ENCODE data around the gene PRDM1. TPM values are rescaled to one million over a fixed set of nuclear protein-coding genes. Genes with fewer than 3 reads are reported as not detected.

The PRDM1 gene
- total and polyA plus RNA-seq, 2 donors (not counting 1 experiment from before 2014, with no cell fraction given): 6.9 to 9.6 TPM

DNA sequence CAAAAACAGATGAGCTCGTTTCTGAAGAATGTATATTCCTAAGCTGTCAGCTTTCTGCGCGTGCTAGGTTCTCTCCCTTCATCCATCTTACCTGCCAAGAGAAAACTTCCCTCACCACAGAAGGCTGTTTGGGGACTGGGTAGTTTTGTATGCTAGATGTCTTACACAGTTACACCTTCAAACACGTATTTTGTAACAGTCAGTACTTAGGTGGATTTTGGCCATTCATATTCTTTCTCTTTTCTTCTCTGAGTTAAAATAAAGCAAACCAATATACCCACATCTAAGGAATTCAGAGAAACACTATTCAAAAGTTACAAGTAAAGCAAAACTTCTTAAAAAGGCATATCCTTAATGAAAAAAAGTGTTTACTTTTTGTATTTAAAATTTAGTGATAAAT lies 35.6 kb upstream of the PRDM1 start:
- no peaks in the 10 kb centered on the region for H4K20me1 ChIP-seq (ENCODE audit: control insufficient read depth, insufficient read depth, low read length, poor library complexity, severe bottlenecking)
- no peaks in the 10 kb centered on the region for H3K27me3 ChIP-seq (replicated peaks in 1 of 4; ENCODE audit: control extremely low read depth in 1 of 4, control insufficient read depth in 3 of 4, insufficient read depth in 4 of 4, low read length in 3 of 4)
- Mint-ChIP-seq H3K4me1 (no peaks in the 10 kb centered on the region), H3K27ac (no peak overlapping the region), H3K4me3 (no peak overlapping the region), H3K27me3 (peaks cover 3% of the 10 kb centered on the region), H3K9me3 (ENCODE audit: insufficient read depth) (no peaks in the 10 kb centered on the region)
- H3K4me3 ChIP-seq (ENCODE audit: control extremely low read depth in 1 of 5, extremely low read depth in 1 of 5, insufficient read depth in 1 of 5, low read depth in 2 of 5, low read length in 4 of 5): no peak overlapping the region
- H3K36me3 ChIP-seq (replicated peaks in 1 of 2; ENCODE audit: control extremely low read depth in 1 of 2, control insufficient read depth in 1 of 2, extremely low read depth in 1 of 2, insufficient read depth in 2 of 2, low read length in 1 of 2): no peaks in the 10 kb centered on the region
- DNase-seq: no peak
- TF ChIP-seq, protein P1, sequence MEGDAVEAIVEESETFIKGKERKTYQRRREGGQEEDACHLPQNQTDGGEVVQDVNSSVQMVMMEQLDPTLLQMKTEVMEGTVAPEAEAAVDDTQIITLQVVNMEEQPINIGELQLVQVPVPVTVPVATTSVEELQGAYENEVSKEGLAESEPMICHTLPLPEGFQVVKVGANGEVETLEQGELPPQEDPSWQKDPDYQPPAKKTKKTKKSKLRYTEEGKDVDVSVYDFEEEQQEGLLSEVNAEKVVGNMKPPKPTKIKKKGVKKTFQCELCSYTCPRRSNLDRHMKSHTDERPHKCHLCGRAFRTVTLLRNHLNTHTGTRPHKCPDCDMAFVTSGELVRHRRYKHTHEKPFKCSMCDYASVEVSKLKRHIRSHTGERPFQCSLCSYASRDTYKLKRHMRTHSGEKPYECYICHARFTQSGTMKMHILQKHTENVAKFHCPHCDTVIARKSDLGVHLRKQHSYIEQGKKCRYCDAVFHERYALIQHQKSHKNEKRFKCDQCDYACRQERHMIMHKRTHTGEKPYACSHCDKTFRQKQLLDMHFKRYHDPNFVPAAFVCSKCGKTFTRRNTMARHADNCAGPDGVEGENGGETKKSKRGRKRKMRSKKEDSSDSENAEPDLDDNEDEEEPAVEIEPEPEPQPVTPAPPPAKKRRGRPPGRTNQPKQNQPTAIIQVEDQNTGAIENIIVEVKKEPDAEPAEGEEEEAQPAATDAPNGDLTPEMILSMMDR (IDR thresholded peaks at IDR 0.05): no peak
- no peak for TF ChIP-seq EZH2 (IDR thresholded peaks at IDR 0.05; ENCODE audit: borderline replicate concordance, insufficient read depth, low read depth, low read length, poor library complexity, severe bottlenecking)
- no peaks in the 10 kb centered on the region for H3K4me1 ChIP-seq (ENCODE audit: control insufficient read depth in 2 of 2, insufficient read depth in 2 of 2, low read length in 2 of 2)
- ATAC-seq (ENCODE audit: low read depth): no peak
- no peaks in the 10 kb centered on the region for H3K9me3 ChIP-seq (ENCODE audit: control extremely low read depth in 1 of 3, control insufficient read depth in 2 of 3, insufficient read depth in 1 of 3, low read length in 2 of 3)
- no peak overlapping the region for H3K27ac ChIP-seq (ENCODE audit: low read length in 2 of 2)
- no CpG with 5 or more reads among the region's 4 CpGs for WGBS (ENCODE audit: insufficient coverage)
- ChIA-PET CTCF (no interaction called here), POLR2A (no interaction called here)
- no peak overlapping the region for H2AFZ ChIP-seq (ENCODE audit: insufficient read depth, low read depth, low read length, poor library complexity, severe bottlenecking)
- H3K9ac ChIP-seq (ENCODE audit: low read length): no peak overlapping the region
- H3K4me2 ChIP-seq (replicated peaks; ENCODE audit: low read depth, low read length, poor library complexity, severe bottlenecking): no peak overlapping the region
- intact Hi-C loops (cut with micrococcal nuclease): no loop called here
- H3K79me2 ChIP-seq (ENCODE audit: control insufficient read depth, insufficient read depth, low read length): no peaks in the 10 kb centered on the region

DNA sequence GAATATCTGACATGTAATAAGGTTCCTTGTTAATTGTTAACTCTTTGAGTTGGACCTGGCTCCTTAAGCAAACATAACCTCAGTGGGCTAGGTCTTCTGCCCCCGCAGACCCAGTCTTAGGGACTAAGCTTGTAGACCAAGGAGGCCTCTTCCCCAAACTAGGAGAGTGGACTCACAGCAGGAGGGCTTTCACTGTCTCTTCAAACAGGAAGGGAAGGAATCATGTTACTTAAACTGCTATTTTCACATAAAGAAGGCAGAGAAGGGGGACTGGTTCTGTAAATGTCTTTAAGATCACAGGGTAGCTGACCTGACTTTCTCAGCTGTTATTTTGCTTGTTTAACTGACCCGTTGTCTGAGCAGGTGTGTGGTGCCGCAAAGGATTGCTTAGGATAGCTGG lies 34.9 kb upstream of the PRDM1 start:
- Histone ChIP-seq H3K27me3 (replicated peaks in 1 of 4; ENCODE audit: control extremely low read depth in 1 of 4, control insufficient read depth in 3 of 4, insufficient read depth in 4 of 4, low read length in 3 of 4) (no peaks in the 10 kb centered on the region), H3K27ac (ENCODE audit: low read length in 2 of 2) (no peak overlapping the region), H3K9me3 (ENCODE audit: control extremely low read depth in 1 of 3, control insufficient read depth in 2 of 3, insufficient read depth in 1 of 3, low read length in 2 of 3) (no peaks in the 10 kb centered on the region), H4K20me1 (ENCODE audit: control insufficient read depth, insufficient read depth, low read length, poor library complexity, severe bottlenecking) (no peaks in the 10 kb centered on the region), H3K79me2 (ENCODE audit: control insufficient read depth, insufficient read depth, low read length) (no peaks in the 10 kb centered on the region), H3K36me3 (replicated peaks in 1 of 2; ENCODE audit: control extremely low read depth in 1 of 2, control insufficient read depth in 1 of 2, extremely low read depth in 1 of 2, insufficient read depth in 2 of 2, low read length in 1 of 2) (no peaks in the 10 kb centered on the region), H3K4me1 (ENCODE audit: control insufficient read depth in 2 of 2, insufficient read depth in 2 of 2, low read length in 2 of 2) (no peaks in the 10 kb centered on the region), H2AFZ (ENCODE audit: insufficient read depth, low read depth, low read length, poor library complexity, severe bottlenecking) (no peak overlapping the region), H3K4me3 (ENCODE audit: control extremely low read depth in 1 of 5, extremely low read depth in 1 of 5, insufficient read depth in 1 of 5, low read depth in 2 of 5, low read length in 4 of 5) (no peak overlapping the region), H3K4me2 (replicated peaks; ENCODE audit: low read depth, low read length, poor library complexity, severe bottlenecking) (no peak overlapping the region), H3K9ac (ENCODE audit: low read length) (no peak overlapping the region)
- Mint-ChIP-seq H3K27ac (no peak overlapping the region), H3K4me3 (no peak overlapping the region), H3K4me1 (no peaks in the 10 kb centered on the region), H3K9me3 (ENCODE audit: insufficient read depth) (no peaks in the 10 kb centered on the region), H3K27me3 (peaks cover 3% of the 10 kb centered on the region)
- ChIA-PET POLR2A (no interaction called here), CTCF (no interaction called here)
- TF ChIP-seq EZH2 (IDR thresholded peaks at IDR 0.05; ENCODE audit: borderline replicate concordance, insufficient read depth, low read depth, low read length, poor library complexity, severe bottlenecking): no peak
- TF ChIP-seq, protein P1 (IDR thresholded peaks at IDR 0.05): no peak
- 100% methylated on average over 2 of the region's 3 CpGs for WGBS (ENCODE audit: insufficient coverage)
- DNase-seq (no peak), ATAC-seq (ENCODE audit: low read depth) (no peak)
- intact Hi-C loops (cut with micrococcal nuclease): no loop called here
